Epithelial cell of prostate (primary cell): ENCODE data around the gene NFYB.
"Not testable (repeated sequence)": the region's sequence is repeated elsewhere in the genome, so short reads cannot be mapped to it uniquely, and the experiment has no call there.

Experiments used
- DNase-seq: peaks from one replicate; pipeline ENCODE4 v3.0.0-alpha.2; 2011; ENCODE audit warnings: low read depth, low spot score
- H3K27ac ChIP-seq: fragments of 450-650 bp; 2 replicates; pipeline ENCODE4 v1.5.1; 2017; ENCODE audit warnings: mild to moderate bottlenecking

NFYB gene

GRCh38 chr12:104137902-104138796 lies at the start of gene NFYB:
NFYB (minus strand) TSS chr12:104138210; CDS start chr12:104135453, 2,757 bp downstream.
- peak; percentile 88 for DNase-seq
- H3K27ac ChIP-seq, result peak within 1 kb of the TSS; percentile 82

DNA sequence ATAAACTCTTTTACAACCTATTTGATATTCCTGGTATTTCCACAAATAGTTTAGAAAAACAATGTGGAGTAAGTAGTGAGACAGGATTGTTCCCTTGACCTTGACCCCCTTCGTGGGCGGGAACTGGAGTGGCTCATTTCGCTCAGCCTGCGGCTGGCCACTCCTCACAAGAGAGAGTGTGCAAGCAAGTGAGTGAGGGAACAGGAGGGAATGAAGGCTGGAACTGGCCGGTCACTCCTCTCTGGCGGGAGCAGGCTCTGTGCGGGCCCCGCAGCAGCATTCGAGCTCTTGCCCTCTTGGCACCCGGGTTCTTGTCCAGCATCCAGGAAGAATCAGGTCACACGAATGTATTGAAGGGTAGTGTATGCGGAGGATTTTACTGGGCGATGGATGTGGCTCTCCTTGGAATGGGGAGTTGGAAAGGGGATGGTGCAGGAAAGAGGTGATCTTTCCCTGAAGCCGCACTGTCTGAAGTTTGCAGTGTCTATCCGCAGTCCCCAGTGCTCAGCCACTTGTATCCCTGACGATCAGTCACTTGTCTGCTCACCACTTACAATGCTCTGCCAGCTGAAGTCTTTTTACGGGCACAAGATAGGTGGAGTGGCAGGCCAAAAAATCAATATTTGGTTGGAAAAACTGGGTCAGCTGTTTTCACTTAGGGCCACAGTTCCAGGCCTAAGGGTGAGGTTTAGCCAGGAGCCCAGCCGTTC lies 49.6 kb upstream of the NFYB start:
- no peak for DNase-seq
- no peak overlapping the region for H3K27ac ChIP-seq

DNA sequence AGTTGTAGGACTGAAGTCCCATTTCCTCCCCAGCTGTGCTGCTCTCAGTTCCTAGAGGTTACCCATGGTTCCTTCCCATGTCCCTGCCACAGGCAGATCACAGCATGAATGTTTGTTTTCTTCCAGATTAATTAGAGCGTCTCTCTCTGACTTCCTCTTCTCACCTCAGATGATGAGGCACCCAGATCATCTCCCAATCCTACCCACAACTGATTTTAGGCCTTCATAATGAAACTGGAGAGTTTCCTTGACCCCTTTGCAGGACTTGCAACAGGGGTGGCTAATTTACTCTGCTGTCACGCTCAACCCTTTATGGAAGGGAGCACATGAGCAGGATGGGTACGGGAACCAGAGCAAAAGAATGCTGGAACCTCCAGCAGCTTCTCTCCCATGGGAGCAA lies 45.4 kb upstream of the NFYB start:
- no peak for DNase-seq
- H3K27ac ChIP-seq, result no peak overlapping the region

DNA sequence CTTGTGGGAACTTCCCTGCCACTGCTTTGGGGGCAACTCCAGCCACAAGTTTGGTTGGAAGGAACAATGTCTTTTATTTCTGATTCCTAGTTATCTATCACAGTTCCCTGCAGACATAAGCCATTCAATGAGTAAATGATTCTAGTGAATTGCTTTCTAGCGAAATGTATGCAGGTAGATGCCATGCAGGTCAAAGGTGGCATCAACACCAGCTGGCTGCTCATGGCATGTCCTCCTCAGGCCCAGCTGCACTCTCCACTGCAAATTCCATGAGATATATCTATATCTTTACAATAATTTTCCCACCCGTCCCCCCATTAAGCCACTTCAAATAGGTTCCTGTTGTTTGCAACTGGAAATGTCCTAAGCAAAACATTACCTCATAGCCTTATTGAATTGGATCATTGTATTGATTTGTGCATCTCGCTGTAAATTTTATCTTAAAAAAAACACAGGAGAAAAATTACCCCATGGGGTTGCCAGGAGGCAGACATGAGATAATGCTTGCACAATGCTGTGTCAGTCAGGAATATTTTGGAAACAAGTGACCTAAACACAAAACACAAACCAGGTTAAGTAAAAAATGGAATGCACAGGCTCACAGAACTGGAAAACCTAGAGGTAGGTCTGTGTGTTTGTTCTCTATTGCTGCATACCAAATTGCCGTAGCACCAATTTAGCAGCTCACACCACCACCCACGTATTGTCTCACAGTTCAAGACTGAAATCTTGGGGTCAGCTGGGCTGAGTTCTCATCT lies 44.8 kb upstream of the NFYB start:
- no peak overlapping the region for H3K27ac ChIP-seq
- no peak for DNase-seq

- DNase-seq, result no peak
- H3K27ac ChIP-seq, result no peak overlapping the region
Observed at GRCh38 chr12:104182144-104182543, 44.1 kb upstream of the NFYB start.

DNA sequence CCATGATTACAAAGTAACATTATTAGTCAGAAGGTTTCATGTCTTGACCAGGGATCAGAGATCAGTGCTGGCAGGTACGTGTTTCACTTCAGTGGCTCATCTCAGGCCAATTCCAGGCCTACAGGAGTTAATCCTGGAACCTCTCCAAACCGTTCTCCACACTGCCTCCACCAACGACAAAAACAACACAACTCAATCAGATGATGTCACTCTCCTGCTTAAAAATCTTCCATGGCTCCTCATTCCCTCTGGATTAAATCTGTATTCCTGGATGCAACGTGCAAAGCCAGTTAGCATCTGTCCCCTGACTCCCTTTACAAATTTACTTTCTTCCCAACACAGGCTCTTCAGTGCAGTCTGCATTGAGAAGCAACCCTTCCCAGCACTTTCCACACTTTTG lies 43.3 kb upstream of the NFYB start:
- no peak overlapping the region for H3K27ac ChIP-seq
- DNase-seq, result no peak

GRCh38 chr12:104180374-104180773 lies 42.4 kb upstream of the NFYB start:
- H3K27ac ChIP-seq, result no peak overlapping the region

DNA sequence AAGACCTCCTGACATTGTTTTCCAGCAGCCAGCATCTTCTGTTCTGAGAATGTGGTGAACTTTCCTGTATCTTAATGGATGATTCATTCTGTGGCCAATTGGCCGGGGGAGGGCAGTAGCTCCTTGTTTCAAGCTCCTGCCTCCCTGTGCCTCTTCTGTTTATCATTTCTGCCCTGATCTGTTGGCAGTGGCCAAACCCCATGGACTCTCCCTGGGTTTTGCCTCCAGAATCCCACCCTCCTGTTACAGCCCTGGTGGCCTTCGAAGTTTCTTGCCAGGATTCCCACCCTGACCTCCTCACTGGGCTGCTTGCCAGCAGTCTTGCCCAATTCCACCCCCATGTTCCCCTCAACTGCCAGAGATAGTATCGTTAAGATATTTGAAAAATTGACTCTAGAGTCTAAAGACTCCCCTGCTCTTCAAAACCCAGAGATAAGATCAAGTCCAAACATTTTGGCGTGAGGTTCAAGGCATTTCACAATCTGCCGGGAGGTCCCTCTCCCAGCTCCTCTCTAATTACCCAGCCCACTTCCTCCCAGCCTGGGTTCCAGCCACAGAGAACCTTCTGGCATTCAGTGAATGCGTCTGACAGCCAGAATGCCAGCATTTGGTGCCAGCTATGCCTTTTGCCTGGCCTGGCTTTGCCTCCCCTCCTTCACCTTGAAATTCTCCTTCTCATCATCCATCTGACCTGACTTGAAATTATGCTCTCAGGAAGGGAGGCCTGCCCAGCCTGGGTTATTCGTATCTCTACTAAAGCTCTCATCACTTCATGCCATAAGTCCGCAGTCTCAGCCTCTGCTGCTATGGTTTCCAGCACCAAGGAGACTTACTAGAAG lies 39.9 kb upstream of the NFYB start:
- H3K27ac ChIP-seq, result no peak overlapping the region
- DNase-seq, result peak; percentile 48

More at GRCh38 chr12:104180374-104180773, 42.4 kb upstream of the NFYB start:
- no peak for DNase-seq

DNA sequence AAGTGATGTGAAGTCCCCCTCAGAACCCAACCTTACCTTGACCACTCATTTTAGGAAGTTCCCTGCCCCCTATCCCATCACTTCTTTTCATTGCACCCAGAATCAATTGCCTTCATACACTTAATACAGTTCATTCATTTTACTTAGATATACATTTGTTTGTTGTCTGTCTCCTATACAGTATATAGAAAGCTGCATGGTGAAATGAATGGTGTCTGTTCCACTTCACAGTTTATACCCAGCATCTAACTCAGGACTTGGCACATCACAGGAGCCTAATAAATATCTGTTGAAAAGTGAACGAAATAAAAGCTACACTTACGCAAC lies 39.3 kb upstream of the NFYB start:
- H3K27ac ChIP-seq, result no peak overlapping the region
- no peak for DNase-seq

- no peak for DNase-seq
- no peak overlapping the region for H3K27ac ChIP-seq
Observed at GRCh38 chr12:104175726-104176247, 37.8 kb upstream of the NFYB start.

DNA sequence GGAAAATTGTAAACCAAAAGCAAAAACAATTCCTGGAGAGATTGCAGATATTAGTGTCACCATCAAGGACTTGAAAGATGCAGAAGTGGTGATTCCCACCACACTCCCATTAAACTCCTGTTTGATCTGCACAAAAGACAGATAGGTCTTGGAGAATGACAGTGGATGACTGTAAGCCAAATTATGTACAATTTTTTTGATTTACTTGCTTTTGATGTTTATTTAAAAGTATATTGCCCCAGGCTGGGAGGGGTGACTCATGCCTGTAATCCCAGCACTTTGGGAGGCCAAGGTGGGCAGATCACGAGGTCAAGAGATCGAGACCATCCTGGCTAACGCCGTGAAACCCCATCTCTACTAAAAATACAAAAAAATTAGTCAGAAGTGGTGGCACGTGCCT lies 35.8 kb upstream of the NFYB start:
- not testable (repeated sequence) for DNase-seq, H3K27ac ChIP-seq

DNA sequence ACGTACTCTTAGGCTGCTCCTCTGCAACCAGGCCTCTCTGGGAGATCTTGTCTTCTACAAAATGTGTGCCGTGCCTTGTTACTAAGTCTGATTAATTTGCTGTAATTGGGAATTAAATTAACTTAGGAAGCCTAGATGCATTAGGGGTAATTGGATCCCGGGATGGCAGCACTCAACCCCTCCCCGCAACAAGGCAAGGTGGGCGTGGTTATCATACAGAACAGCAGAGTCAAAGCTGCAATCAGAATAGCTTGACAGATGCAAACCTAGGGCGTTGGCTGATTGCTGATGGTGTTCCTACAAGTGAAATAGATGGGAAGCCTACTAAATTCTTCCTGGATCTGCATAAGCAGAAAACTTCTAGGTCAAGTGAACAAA lies 34.5 kb upstream of the NFYB start:
- no peak for DNase-seq
- H3K27ac ChIP-seq, result no peak overlapping the region

- H3K27ac ChIP-seq, result no peak overlapping the region
- no peak for DNase-seq
Observed at GRCh38 chr12:104171785-104172569, 34.0 kb upstream of the NFYB start.

DNA sequence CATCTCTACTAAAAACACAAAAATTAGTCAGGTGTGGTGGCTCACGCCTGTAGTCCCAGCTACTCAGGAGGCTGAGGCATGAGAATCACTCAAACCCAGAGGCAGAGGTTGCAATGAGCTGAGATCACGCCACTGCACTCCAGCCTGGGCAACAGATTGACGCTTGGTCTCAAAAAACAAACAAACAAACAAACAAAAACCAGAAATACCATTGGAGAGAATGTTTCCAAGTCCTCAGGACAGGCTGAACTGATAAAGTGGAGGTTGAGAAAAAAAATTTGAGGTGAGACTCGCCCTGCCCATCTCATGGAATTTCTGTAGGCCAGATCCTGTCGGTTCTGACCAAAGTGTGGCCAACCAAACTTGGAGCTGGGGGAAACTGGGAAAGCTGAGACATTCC lies 30.6 kb upstream of the NFYB start:
- no peak overlapping the region for H3K27ac ChIP-seq
- DNase-seq, result no peak

GRCh38 chr12:104167519-104168458 lies 29.8 kb upstream of the NFYB start:
- DNase-seq, result no peak

DNA sequence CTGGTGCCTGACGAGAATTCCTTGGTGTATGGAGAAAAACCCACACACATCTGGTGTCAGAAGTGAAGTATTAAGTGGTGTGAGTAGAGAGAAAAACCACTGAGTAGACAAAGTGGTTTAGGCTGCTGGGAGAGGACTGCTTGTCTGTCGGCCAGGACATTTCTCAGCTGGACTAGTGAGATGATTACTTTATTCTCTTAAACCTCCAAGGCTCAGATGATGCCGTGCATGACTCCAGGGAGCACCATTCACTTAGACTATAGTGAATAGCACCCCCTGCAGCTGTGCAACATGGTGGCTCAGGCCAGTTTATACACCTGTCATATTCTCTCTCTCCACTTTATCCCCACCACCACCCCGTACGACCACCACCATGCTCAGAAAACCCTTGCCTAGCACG lies 28.5 kb upstream of the NFYB start:
- no peak overlapping the region for H3K27ac ChIP-seq
- DNase-seq, result no peak

More at GRCh38 chr12:104167519-104168458, 29.8 kb upstream of the NFYB start:
- H3K27ac ChIP-seq, result no peak overlapping the region

GRCh38 chr12:104165801-104166200 lies 27.8 kb upstream of the NFYB start:
- no peak for DNase-seq
- H3K27ac ChIP-seq, result no peak overlapping the region

GRCh38 chr12:104164634-104165033 lies 26.6 kb upstream of the NFYB start:
- no peak for DNase-seq
- no peak overlapping the region for H3K27ac ChIP-seq
